ENCODE measurements around the gene HELT.

Gene HELT

DNA sequence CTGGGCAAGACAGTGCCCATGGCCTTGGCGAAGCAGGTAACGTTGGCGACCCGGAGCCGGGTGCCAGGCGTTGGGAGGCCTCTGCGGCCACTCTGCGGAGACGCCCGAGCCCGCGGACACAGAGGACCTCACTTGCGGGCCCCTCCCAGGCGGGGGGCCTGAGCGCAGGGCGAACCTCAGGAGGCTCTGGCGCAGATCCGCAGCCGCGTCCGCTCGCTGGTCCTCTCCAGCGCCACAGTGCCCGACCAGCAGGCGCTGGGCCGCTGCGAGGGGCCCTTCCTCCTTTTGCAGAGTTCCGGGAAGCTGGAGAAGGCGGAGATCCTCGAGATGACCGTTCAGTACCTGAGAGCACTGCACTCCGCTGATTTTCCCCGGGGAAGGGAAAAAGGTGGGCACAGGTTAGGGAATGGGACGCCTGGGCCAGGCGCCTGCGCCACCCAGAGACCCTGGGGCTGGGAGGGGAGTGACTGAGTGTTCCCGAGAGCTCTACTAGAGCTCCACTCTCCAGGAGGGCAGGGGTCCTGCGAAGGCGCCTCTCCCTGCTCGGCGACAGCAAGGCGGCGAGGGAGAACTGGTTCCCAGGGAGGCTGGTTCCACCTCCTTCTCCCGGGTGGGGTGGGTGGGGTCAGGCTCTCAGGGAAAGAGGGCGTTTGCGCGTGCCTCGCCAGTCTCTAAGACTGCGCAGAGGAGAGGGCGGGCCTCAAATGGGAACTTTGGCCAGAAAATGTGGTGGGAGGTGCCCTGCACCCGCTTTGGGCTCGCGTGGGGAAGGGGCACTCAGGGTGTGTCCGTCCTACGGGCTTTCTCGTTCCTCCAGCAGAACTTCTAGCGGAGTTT is 1.4 kb downstream of the HELT start:
- Histone ChIP-seq H3K36me3 (ENCODE audit: control insufficient read depth in 1 of 2, insufficient read depth in 2 of 2, low read length in 2 of 2) (no peaks in the 10 kb centered on the region), H3K27me3 (ENCODE audit: control insufficient read depth in 1 of 2, insufficient read depth in 2 of 2, low read length in 2 of 2) (peaks cover 68 to 82% of the 10 kb centered on the region in 2 donors), H3K9ac (ENCODE audit: low read depth in 1 of 2, low read length in 2 of 2) (no peak overlapping the region), H3K4me3 (ENCODE audit: low read depth in 1 of 2, low read length in 2 of 2) (no peak overlapping the region), H3K27ac (ENCODE audit: low read depth, low read length) (no peak overlapping the region), H3K4me1 (ENCODE audit: control insufficient read depth in 1 of 2, insufficient read depth in 2 of 2, low read length in 2 of 2) (no peaks in the 10 kb centered on the region), H3K9me3 (ENCODE audit: control insufficient read depth in 1 of 2, low read length in 2 of 2) (no peaks in the 10 kb centered on the region)

DNA sequence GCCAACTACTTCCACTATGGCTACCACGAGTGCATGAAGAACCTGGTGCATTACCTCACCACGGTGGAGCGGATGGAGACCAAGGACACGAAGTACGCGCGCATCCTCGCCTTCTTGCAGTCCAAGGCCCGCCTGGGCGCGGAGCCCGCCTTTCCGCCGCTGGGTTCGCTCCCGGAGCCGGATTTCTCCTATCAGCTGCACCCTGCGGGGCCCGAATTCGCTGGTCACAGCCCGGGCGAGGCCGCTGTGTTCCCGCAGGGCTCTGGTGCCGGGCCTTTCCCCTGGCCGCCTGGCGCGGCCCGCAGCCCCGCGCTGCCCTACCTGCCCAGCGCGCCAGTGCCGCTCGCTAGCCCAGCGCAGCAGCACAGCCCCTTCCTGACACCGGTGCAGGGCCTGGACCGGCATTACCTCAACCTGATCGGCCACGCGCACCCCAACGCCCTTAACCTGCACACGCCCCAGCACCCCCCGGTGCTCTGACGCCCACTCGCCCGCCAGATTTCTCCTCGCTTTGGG is 2.1 kb downstream of the HELT start:
- Histone ChIP-seq H3K9me3 (ENCODE audit: control insufficient read depth in 1 of 2, low read length in 2 of 2) (no peaks in the 10 kb centered on the region), H3K4me1 (ENCODE audit: control insufficient read depth in 1 of 2, insufficient read depth in 2 of 2, low read length in 2 of 2) (no peaks in the 10 kb centered on the region), H3K4me3 (ENCODE audit: low read depth in 1 of 2, low read length in 2 of 2) (no peak overlapping the region), H3K27me3 (ENCODE audit: control insufficient read depth in 1 of 2, insufficient read depth in 2 of 2, low read length in 2 of 2) (peaks cover 61 to 82% of the 10 kb centered on the region in 2 donors), H3K27ac (ENCODE audit: low read depth, low read length) (no peak overlapping the region), H3K9ac (ENCODE audit: low read depth in 1 of 2, low read length in 2 of 2) (no peak overlapping the region), H3K36me3 (ENCODE audit: control insufficient read depth in 1 of 2, insufficient read depth in 2 of 2, low read length in 2 of 2) (no peaks in the 10 kb centered on the region)

DNA sequence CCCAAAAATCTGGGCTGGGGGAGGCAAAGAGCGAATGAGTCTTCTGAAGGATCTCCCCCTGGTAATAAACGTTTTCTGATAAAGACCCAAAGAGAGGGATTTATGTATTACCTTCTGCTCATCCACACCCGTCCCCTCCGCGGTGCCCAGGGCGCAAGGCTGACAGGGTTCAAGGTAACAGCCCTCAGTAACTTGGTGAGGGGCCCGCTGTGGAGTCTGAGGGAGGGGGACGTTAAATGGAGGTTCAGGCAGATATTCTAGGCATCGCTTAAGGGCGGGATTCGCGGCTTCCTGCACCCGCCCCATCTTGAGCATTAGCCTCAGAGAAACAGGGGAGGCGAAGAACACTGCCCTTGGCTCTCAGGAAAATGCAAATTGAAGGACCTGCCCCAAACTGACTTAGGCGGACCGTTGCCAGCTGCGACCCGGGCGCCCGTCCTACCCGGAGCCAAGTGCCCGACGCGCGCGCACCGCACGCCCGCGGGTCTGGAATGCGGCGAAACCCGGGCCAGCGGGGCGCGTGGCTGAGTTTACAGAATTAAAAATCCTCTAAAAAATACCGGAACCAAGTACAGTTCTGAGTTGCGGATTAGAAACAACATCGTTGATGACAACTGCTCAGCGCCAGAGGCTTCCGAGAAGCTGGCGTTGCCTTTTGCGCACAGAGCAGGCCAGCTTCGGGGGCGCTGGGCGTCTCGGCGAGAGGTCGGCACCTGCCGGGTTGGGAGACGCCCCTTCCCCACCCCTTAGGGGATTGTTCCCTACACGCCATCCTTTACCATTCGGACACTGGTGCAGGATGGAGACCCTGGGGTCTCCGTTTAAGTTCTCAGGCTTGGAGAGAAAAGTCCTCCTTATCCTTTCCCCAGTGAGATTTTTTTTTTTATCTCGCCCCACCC is 2.8 kb downstream of the HELT start:
- H3K4me3 ChIP-seq (ENCODE audit: low read depth in 1 of 2, low read length in 2 of 2), result no peak overlapping the region
- H3K9ac ChIP-seq (ENCODE audit: low read depth in 1 of 2, low read length in 2 of 2), result no peak overlapping the region
- no peaks in the 10 kb centered on the region for H3K36me3 ChIP-seq (ENCODE audit: control insufficient read depth in 1 of 2, insufficient read depth in 2 of 2, low read length in 2 of 2)
- H3K9me3 ChIP-seq (ENCODE audit: control insufficient read depth in 1 of 2, low read length in 2 of 2), result no peaks in the 10 kb centered on the region
- H3K27me3 ChIP-seq (ENCODE audit: control insufficient read depth in 1 of 2, insufficient read depth in 2 of 2, low read length in 2 of 2), result peaks cover 58 to 75% of the 10 kb centered on the region in 2 donors
- no peaks in the 10 kb centered on the region for H3K4me1 ChIP-seq (ENCODE audit: control insufficient read depth in 1 of 2, insufficient read depth in 2 of 2, low read length in 2 of 2)
- H3K27ac ChIP-seq (ENCODE audit: low read depth, low read length), result no peak overlapping the region

DNA sequence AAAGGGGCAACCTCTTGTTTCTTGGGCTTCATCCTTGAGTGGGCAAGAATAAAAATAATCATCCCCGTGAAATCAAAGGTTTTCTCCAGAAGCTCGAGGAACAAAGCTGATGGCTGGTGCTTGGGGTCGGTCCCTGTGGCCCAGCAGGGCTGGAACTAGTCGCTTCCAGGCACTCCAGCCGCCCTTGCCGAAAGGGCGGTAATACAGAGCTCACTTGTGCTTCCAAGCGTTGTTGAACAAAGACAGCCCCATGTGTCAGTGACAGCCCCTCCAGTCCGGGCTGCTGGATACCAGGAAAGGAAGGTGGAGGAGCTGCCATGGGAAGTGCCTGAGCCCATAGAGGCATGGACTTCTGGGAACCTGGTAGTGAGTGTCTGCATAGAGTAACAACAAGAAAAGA is 5.2 kb downstream of the HELT start:
- no peak overlapping the region for H3K9ac ChIP-seq (ENCODE audit: low read depth in 1 of 2, low read length in 2 of 2)
- no peaks in the 10 kb centered on the region for H3K4me1 ChIP-seq (ENCODE audit: control insufficient read depth in 1 of 2, insufficient read depth in 2 of 2, low read length in 2 of 2)
- H3K36me3 ChIP-seq (ENCODE audit: control insufficient read depth in 1 of 2, insufficient read depth in 2 of 2, low read length in 2 of 2), result no peaks in the 10 kb centered on the region
- H3K27ac ChIP-seq (ENCODE audit: low read depth, low read length), result no peak overlapping the region
- H3K27me3 ChIP-seq (ENCODE audit: control insufficient read depth in 1 of 2, insufficient read depth in 2 of 2, low read length in 2 of 2), result peaks cover 55 to 56% of the 10 kb centered on the region in 2 donors
- no peak overlapping the region for H3K4me3 ChIP-seq (ENCODE audit: low read depth in 1 of 2, low read length in 2 of 2)
- H3K9me3 ChIP-seq (ENCODE audit: control insufficient read depth in 1 of 2, low read length in 2 of 2), result no peaks in the 10 kb centered on the region

DNA sequence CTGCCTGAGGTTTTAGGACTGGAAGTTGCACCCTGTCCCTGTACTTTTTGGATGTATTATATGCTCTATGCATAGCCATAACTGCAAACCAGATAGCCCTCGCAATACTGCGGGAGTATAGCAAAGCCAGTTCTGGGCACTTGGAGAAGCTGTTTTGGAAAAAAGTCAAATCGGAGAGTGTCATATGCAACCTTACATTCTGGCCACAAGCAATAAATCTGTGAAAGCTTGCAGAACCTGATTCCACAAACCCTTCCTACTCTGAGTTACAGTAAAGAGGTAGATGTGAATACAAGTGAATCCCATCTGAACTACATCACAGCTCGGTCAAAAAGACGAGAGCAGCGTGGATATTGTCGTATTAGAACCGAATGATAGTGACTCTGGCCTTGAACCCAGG is 10.3 kb downstream of the HELT start:
- Histone ChIP-seq H3K4me3 (ENCODE audit: low read depth in 1 of 2, low read length in 2 of 2) (no peak overlapping the region), H3K9ac (ENCODE audit: low read depth in 1 of 2, low read length in 2 of 2) (no peak overlapping the region), H3K27ac (ENCODE audit: low read depth, low read length) (no peak overlapping the region), H3K27me3 (ENCODE audit: control insufficient read depth in 1 of 2, insufficient read depth in 2 of 2, low read length in 2 of 2) (peaks cover 24 to 31% of the 10 kb centered on the region in 2 donors), H3K36me3 (ENCODE audit: control insufficient read depth in 1 of 2, insufficient read depth in 2 of 2, low read length in 2 of 2) (no peaks in the 10 kb centered on the region), H3K9me3 (ENCODE audit: control insufficient read depth in 1 of 2, low read length in 2 of 2) (no peaks in the 10 kb centered on the region), H3K4me1 (ENCODE audit: control insufficient read depth in 1 of 2, insufficient read depth in 2 of 2, low read length in 2 of 2) (no peaks in the 10 kb centered on the region)

DNA sequence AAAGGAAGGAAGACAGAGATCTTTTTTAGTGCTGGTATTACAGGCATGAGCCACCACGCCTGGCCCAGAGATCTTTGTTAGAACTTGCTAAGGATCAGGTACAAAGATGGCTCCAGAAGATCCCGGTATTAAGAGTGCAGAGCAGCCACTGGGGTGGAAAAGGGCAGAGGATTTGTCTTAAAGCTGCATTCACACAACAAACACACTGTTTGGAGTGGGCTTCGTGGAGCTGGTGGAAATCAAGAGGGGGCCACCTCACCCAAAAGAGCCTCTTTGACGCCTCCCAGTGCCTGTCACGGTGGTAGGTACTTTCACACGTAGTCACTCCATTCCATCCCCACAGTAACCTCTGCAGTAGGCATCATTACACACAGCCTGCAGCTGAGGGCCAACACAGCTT is 13.3 kb downstream of the HELT start:
- Histone ChIP-seq H3K27me3 (ENCODE audit: control insufficient read depth in 1 of 2, insufficient read depth in 2 of 2, low read length in 2 of 2) (peaks cover 13 to 16% of the 10 kb centered on the region in 2 donors), H3K4me3 (ENCODE audit: low read depth in 1 of 2, low read length in 2 of 2) (no peak overlapping the region), H3K27ac (ENCODE audit: low read depth, low read length) (no peak overlapping the region), H3K9ac (ENCODE audit: low read depth in 1 of 2, low read length in 2 of 2) (no peak overlapping the region), H3K4me1 (ENCODE audit: control insufficient read depth in 1 of 2, insufficient read depth in 2 of 2, low read length in 2 of 2) (no peaks in the 10 kb centered on the region), H3K9me3 (ENCODE audit: control insufficient read depth in 1 of 2, low read length in 2 of 2) (no peaks in the 10 kb centered on the region), H3K36me3 (ENCODE audit: control insufficient read depth in 1 of 2, insufficient read depth in 2 of 2, low read length in 2 of 2) (no peaks in the 10 kb centered on the region)

DNA sequence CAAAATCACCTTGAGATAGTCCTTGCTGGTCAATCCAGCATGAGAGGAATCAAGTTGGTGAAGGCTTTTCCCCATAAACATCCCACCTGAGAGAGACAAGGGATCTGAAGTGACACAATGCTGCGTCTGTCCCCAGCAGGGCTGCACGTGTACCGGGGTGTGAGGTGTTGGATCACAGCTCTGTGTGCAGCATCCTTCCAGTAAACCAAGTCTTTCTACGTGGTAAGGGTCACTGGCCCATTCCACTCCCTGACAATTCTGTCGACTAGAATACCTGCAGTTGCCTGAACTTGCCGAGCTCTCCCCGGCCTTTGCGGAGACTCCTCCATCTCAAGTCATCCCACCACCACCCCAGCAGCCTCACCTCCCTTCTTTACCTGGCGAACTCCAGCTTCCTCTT is 14.8 kb downstream of the HELT start:
- H3K27me3 ChIP-seq (ENCODE audit: control insufficient read depth in 1 of 2, insufficient read depth in 2 of 2, low read length in 2 of 2), result peaks cover 13 to 16% of the 10 kb centered on the region in 2 donors
- H3K4me3 ChIP-seq (ENCODE audit: low read depth in 1 of 2, low read length in 2 of 2), result no peak overlapping the region
- no peak overlapping the region for H3K9ac ChIP-seq (ENCODE audit: low read depth in 1 of 2, low read length in 2 of 2)
- no peak overlapping the region for H3K27ac ChIP-seq (ENCODE audit: low read depth, low read length)
- H3K9me3 ChIP-seq (ENCODE audit: control insufficient read depth in 1 of 2, low read length in 2 of 2), result no peaks in the 10 kb centered on the region
- no peaks in the 10 kb centered on the region for H3K36me3 ChIP-seq (ENCODE audit: control insufficient read depth in 1 of 2, insufficient read depth in 2 of 2, low read length in 2 of 2)
- H3K4me1 ChIP-seq (ENCODE audit: control insufficient read depth in 1 of 2, insufficient read depth in 2 of 2, low read length in 2 of 2), result no peaks in the 10 kb centered on the region

DNA sequence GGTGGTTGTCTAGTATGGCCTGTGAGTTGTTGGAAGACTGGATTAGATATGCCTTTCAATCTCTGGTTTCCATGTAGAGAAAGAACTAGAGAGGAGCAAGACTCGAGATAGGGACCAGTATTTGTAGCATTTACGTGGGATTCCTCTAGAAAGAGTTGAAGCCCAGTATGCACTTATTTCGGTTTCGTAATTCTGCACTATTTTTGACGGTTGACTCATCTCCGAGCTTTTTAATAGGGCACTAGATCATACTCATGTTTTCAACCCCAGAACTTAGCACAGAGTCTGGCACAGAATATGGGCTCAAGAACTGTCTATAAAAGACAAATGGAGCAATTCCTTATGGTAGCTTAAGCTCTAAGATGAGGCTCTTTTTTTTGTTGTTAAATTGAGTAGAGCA is 15.7 kb downstream of the HELT start:
- H3K4me3 ChIP-seq (ENCODE audit: low read depth in 1 of 2, low read length in 2 of 2), result no peak overlapping the region
- H3K4me1 ChIP-seq (ENCODE audit: control insufficient read depth in 1 of 2, insufficient read depth in 2 of 2, low read length in 2 of 2), result no peaks in the 10 kb centered on the region
- H3K27ac ChIP-seq (ENCODE audit: low read depth, low read length), result no peak overlapping the region
- H3K36me3 ChIP-seq (ENCODE audit: control insufficient read depth in 1 of 2, insufficient read depth in 2 of 2, low read length in 2 of 2), result no peaks in the 10 kb centered on the region
- H3K9me3 ChIP-seq (ENCODE audit: control insufficient read depth in 1 of 2, low read length in 2 of 2), result no peaks in the 10 kb centered on the region
- peaks cover 13 to 16% of the 10 kb centered on the region in 2 donors for H3K27me3 ChIP-seq (ENCODE audit: control insufficient read depth in 1 of 2, insufficient read depth in 2 of 2, low read length in 2 of 2)
- no peak overlapping the region for H3K9ac ChIP-seq (ENCODE audit: low read depth in 1 of 2, low read length in 2 of 2)

DNA sequence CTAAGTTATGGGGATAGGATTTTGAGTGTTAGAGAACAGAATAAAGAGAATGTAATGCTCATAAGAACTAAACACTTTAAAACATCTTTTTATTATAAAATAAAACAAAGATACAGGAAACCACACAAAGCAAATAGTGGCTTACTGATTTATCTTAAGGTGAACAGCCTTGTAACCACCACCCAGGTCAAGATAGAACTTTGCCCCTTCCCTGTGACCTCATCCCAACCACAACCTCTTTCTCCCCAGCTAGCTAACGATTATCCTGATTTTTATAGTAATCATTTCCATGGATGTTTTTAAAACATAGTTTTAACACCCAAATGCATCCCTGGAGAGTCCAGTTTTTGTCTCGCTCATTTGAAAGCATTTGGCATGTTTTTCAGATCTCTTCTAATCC is 17.0 kb downstream of the HELT start:
- no peak overlapping the region for H3K27ac ChIP-seq (ENCODE audit: low read depth, low read length)
- H3K27me3 ChIP-seq (ENCODE audit: control insufficient read depth in 1 of 2, insufficient read depth in 2 of 2, low read length in 2 of 2), result peaks cover 13 to 14% of the 10 kb centered on the region in 2 donors
- no peaks in the 10 kb centered on the region for H3K9me3 ChIP-seq (ENCODE audit: control insufficient read depth in 1 of 2, low read length in 2 of 2)
- no peak overlapping the region for H3K9ac ChIP-seq (ENCODE audit: low read depth in 1 of 2, low read length in 2 of 2)
- no peaks in the 10 kb centered on the region for H3K4me1 ChIP-seq (ENCODE audit: control insufficient read depth in 1 of 2, insufficient read depth in 2 of 2, low read length in 2 of 2)
- H3K4me3 ChIP-seq (ENCODE audit: low read depth in 1 of 2, low read length in 2 of 2), result no peak overlapping the region
- H3K36me3 ChIP-seq (ENCODE audit: control insufficient read depth in 1 of 2, insufficient read depth in 2 of 2, low read length in 2 of 2), result no peaks in the 10 kb centered on the region

DNA sequence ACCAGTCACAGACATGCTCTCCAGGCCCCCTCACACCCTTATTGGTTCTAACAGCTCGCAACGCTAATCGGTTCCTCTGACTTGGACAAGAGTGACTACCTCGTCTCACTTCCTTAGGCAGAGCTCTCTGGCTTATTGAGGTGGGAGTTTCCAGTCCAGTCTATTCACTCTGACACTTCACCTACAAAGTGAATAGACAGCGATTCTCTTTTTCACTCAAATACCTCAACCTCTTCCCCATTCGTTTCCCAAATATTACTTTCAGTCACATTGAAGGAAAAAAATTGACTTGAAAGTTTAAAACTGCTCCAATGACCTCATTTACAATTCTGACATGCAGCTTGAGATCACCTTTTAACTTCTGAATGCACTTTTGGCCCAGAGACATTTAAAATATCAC is 17.7 kb downstream of the HELT start:
- Histone ChIP-seq H3K4me1 (ENCODE audit: control insufficient read depth in 1 of 2, insufficient read depth in 2 of 2, low read length in 2 of 2) (no peaks in the 10 kb centered on the region), H3K36me3 (ENCODE audit: control insufficient read depth in 1 of 2, insufficient read depth in 2 of 2, low read length in 2 of 2) (no peaks in the 10 kb centered on the region), H3K27ac (ENCODE audit: low read depth, low read length) (no peak overlapping the region), H3K4me3 (ENCODE audit: low read depth in 1 of 2, low read length in 2 of 2) (no peak overlapping the region), H3K9ac (ENCODE audit: low read depth in 1 of 2, low read length in 2 of 2) (no peak overlapping the region), H3K9me3 (ENCODE audit: control insufficient read depth in 1 of 2, low read length in 2 of 2) (no peaks in the 10 kb centered on the region), H3K27me3 (ENCODE audit: control insufficient read depth in 1 of 2, insufficient read depth in 2 of 2, low read length in 2 of 2) (peaks cover 11 to 13% of the 10 kb centered on the region in 2 donors)
